Upper lobe of left lung (tissue), 6 donors: ENCODE results near the gene CBX2. TPM values are rescaled to one million over a fixed set of nuclear protein-coding genes. Genes with fewer than 3 reads are reported as not detected.
"Not testable (repeated sequence)": the region's sequence is repeated elsewhere in the genome, so short reads cannot be mapped to it uniquely, and the experiment has no call there.

Experiments
- ATAC-seq, 2 donors: fragments of 200-7000 bp; cut with Tn5 transposase; one replicate each; pipeline ENCODE4 v1.9.1; 2022; ENCODE audit warnings: mild to moderate bottlenecking in 2 of 2, moderate library complexity in 2 of 2; ENCODE audit not compliant: low FRiP score in 2 of 2
- DNase-seq, 2 donors: peaks; one replicate each; pipeline ENCODE4 v3.0.0-alpha.2; 2019 to 2020
- H3K27ac ChIP-seq, 4 donors: fragments of 200-600 bp; sonication (generic); one replicate each; pipeline ENCODE4 v1.5.1; 2016 to 2019
- H3K27me3 ChIP-seq, 4 donors: fragments of 200-600 bp; sonication (generic); one replicate each; pipeline ENCODE4 v1.5.1; 2017 to 2019
- H3K36me3 ChIP-seq, 4 donors: fragments of 200-600 bp; sonication (generic); one replicate each; pipeline ENCODE4 v1.5.1; 2016 to 2019
- H3K4me1 ChIP-seq, 4 donors: fragments of 200-600 bp; sonication (generic); one replicate each; pipeline ENCODE4 v1.5.1; 2018 to 2019
- H3K4me3 ChIP-seq, 4 donors: fragments of 200-600 bp; sonication (generic); one replicate each; pipeline ENCODE4 v1.5.1; 2017 to 2019; ENCODE audit warnings: mild to moderate bottlenecking in 2 of 4, moderate library complexity in 1 of 4
- H3K9me3 ChIP-seq, 4 donors: fragments of 200-600 bp; sonication (generic); one replicate each; pipeline ENCODE4 v1.5.1; 2018 to 2019
- CTCF ChIP-seq, 6 experiments: fragments of 450-650 bp in 4 of 6; fragments of 200-600 bp in 2 of 6; sonication (generic) in 2 of 6; IDR thresholded peaks; one replicate each; pipeline ENCODE4 v1.5.1; 2016 to 2019; ENCODE audit warnings: antibody characterized with exemption in 6 of 6
- EP300 ChIP-seq, 4 donors: sonication (generic); formaldehyde crosslinking; IDR thresholded peaks; one replicate each; pipeline ENCODE4 v1.5.1; 2017; ENCODE audit warnings: antibody characterized with exemption in 4 of 4, control low read depth in 2 of 4
- POLR2A ChIP-seq, 4 donors: fragments of 450-650 bp; IDR thresholded peaks; one replicate each; pipeline ENCODE4 v1.5.1; 2016 to 2017; ENCODE audit warnings: antibody characterized with exemption in 4 of 4, mild to moderate bottlenecking in 2 of 4
- POLR2AphosphoS5 ChIP-seq, 2 donors: sonication (generic); formaldehyde crosslinking; IDR thresholded peaks; one replicate each; pipeline ENCODE4 v1.5.1; 2017; ENCODE audit warnings: antibody characterized with exemption in 2 of 2
- WGBS, 2 donors: methylation state at CpG; one replicate each; pipeline ENCODE4 v1.1.5; 2017 to 2018; 5-methylcytosine and 5-hydroxymethylcytosine counted together
- total RNA-seq, 6 donors: library from RNA; depleted of rRNA in 4 of 6; stranded (reverse); fragments of >200 nt in 4 of 6; gene quantifications; one replicate each; pipeline versions ENCODE4 v1.1.0 to v1.2.1, GENCODE V29; 2016 to 2021
- donor health status: DM: no; HTN: no; CAD: no; lungs with moderate emphysema.
- donor health status: DM: no; HTN: yes; CAD: no; lungs with severe emphysema.

Gene CBX2
- total RNA-seq, 6 donors from 2014 or later = 0.89 to 4.7 (median 1.5) TPM

- no peak overlapping the region for H3K27ac ChIP-seq
- no peaks in the 10 kb centered on the region for H3K36me3 ChIP-seq
- peaks cover 0 to 5% (median 2%) of the 10 kb centered on the region in 4 donors for H3K27me3 ChIP-seq
- no peak for TF ChIP-seq POLR2A (IDR thresholded peaks at IDR 0.05)
- 79 to 83% methylated on average over 12 of the region's 12 CpGs for WGBS, 2 donors
- ATAC-seq = no peak
- no peaks in the 10 kb centered on the region for H3K9me3 ChIP-seq
- no peak overlapping the region for H3K4me3 ChIP-seq
- no peak for DNase-seq
- no peaks in the 10 kb centered on the region for H3K4me1 ChIP-seq
Observed at GRCh38 chr17:79754370-79754769, 23.6 kb upstream of the CBX2 start.

- not testable (repeated sequence) for H3K9me3 ChIP-seq, H3K27me3 ChIP-seq, DNase-seq, ATAC-seq, H3K4me1 ChIP-seq, H3K4me3 ChIP-seq, H3K36me3 ChIP-seq, H3K27ac ChIP-seq
- WGBS, 2 donors = 90 to 91% methylated on average over 4 to 9 of the region's 9 CpGs
Observed at GRCh38 chr17:79754903-79755302, 23.0 kb upstream of the CBX2 start.

GRCh38 chr17:79755591-79755990 lies 22.4 kb upstream of the CBX2 start:
- WGBS, 2 donors = 82 to 87% methylated on average over 14 of the region's 14 CpGs
- no peak overlapping the region for H3K27ac ChIP-seq
- H3K36me3 ChIP-seq = no peaks in the 10 kb centered on the region
- H3K27me3 ChIP-seq = peaks cover 0 to under 1% (median 0%) of the 10 kb centered on the region in 4 donors
- no peak overlapping the region for H3K4me3 ChIP-seq
- H3K9me3 ChIP-seq = no peaks in the 10 kb centered on the region
- DNase-seq (no peak), ATAC-seq (no peak)
- TF ChIP-seq CTCF (IDR thresholded peaks at IDR 0.05) (no peak), POLR2A (IDR thresholded peaks at IDR 0.05) (no peak), EP300 (IDR thresholded peaks at IDR 0.05) (no peak), POLR2AphosphoS5 (IDR thresholded peaks at IDR 0.05) (no peak)
- no peaks in the 10 kb centered on the region for H3K4me1 ChIP-seq

GRCh38 chr17:79757140-79757745 lies 20.7 kb upstream of the CBX2 start:
- no peak for DNase-seq
- WGBS, 2 donors = 94 to 96% methylated on average over 15 of the region's 15 CpGs

GRCh38 chr17:79758271-79758670 lies 19.7 kb upstream of the CBX2 start:
- H3K27ac ChIP-seq = no peak overlapping the region
- H3K36me3 ChIP-seq = no peaks in the 10 kb centered on the region
- H3K4me3 ChIP-seq = no peak overlapping the region
- DNase-seq = no peak
- no peaks in the 10 kb centered on the region for H3K9me3 ChIP-seq
- no peaks in the 10 kb centered on the region for H3K27me3 ChIP-seq
- 88 to 90% methylated on average over 6 of the region's 6 CpGs for WGBS, 2 donors
- no peak for ATAC-seq
- no peak for TF ChIP-seq POLR2A (IDR thresholded peaks at IDR 0.05)
- no peak for TF ChIP-seq POLR2AphosphoS5 (IDR thresholded peaks at IDR 0.05)
- TF ChIP-seq EP300 (IDR thresholded peaks at IDR 0.05) = no peak
- TF ChIP-seq CTCF (IDR thresholded peaks at IDR 0.05) = no peak
- H3K4me1 ChIP-seq = no peaks in the 10 kb centered on the region

More at GRCh38 chr17:79757140-79757745, 20.7 kb upstream of the CBX2 start:
- no peak overlapping the region for H3K4me3 ChIP-seq
- TF ChIP-seq CTCF (IDR thresholded peaks at IDR 0.05) (no peak), POLR2AphosphoS5 (IDR thresholded peaks at IDR 0.05) (no peak), EP300 (IDR thresholded peaks at IDR 0.05) (no peak), POLR2A (IDR thresholded peaks at IDR 0.05) (no peak)
- no peak for ATAC-seq
- no peaks in the 10 kb centered on the region for H3K27me3 ChIP-seq
- H3K27ac ChIP-seq = no peak overlapping the region
- no peaks in the 10 kb centered on the region for H3K9me3 ChIP-seq
- H3K36me3 ChIP-seq = no peaks in the 10 kb centered on the region
- no peaks in the 10 kb centered on the region for H3K4me1 ChIP-seq

GRCh38 chr17:79760197-79760906 lies 17.6 kb upstream of the CBX2 start:
- WGBS, 2 donors = 80 to 88% methylated on average over 12 to 21 of the region's 21 CpGs
- Histone ChIP-seq H3K27ac (no peak overlapping the region), H3K4me1 (no peaks in the 10 kb centered on the region), H3K4me3 (no peak overlapping the region), H3K9me3 (no peaks in the 10 kb centered on the region), H3K36me3 (no peaks in the 10 kb centered on the region), H3K27me3 (no peaks in the 10 kb centered on the region)
- no peak for TF ChIP-seq POLR2A (IDR thresholded peaks at IDR 0.05)
- TF ChIP-seq POLR2AphosphoS5 (IDR thresholded peaks at IDR 0.05) = no peak
- no peak for TF ChIP-seq CTCF (IDR thresholded peaks at IDR 0.05)
- no peak for TF ChIP-seq EP300 (IDR thresholded peaks at IDR 0.05)
- ATAC-seq (no peak), DNase-seq (no peak)
